SJSA1 (cell line): ENCODE measurements around the gene CDR2L. TPM values are rescaled to one million over a fixed set of nuclear protein-coding genes. Genes with fewer than 3 reads are reported as not detected.

Source experiments
- DNase-seq, 2 experiments: peaks; one replicate each; pipeline ENCODE4 v3.0.0-alpha.2; 2015 to 2020; ENCODE audit warnings: low spot score in 2 of 2, low read depth in 1 of 2
- H3K27ac ChIP-seq: fragments of 250-450 bp; sonication (Bioruptor Pico); 2 replicates; pipeline ENCODE4 v1.5.1; 2020; ENCODE audit warnings: mild to moderate bottlenecking, moderate library complexity
- H3K27me3 ChIP-seq: fragments of 250-450 bp; sonication (Bioruptor Pico); replicated peaks from 2 replicates; pipeline ENCODE4 v1.5.1; 2020; ENCODE audit warnings: mild to moderate bottlenecking, moderate library complexity
- H3K36me3 ChIP-seq: fragments of 250-450 bp; sonication (Bioruptor Pico); 2 replicates; pipeline ENCODE4 v1.5.1; 2020; ENCODE audit warnings: mild to moderate bottlenecking
- H3K4me1 ChIP-seq: fragments of 250-450 bp; sonication (Bioruptor Pico); replicated peaks from 2 replicates; pipeline ENCODE4 v1.6.1; 2021; ENCODE audit warnings: mild to moderate bottlenecking
- H3K4me3 ChIP-seq: fragments of 250-450 bp; sonication (Bioruptor Pico); 2 replicates; pipeline ENCODE4 v1.5.1; 2020; ENCODE audit warnings: mild to moderate bottlenecking
- H3K9me3 ChIP-seq: fragments of 250-450 bp; sonication (Bioruptor Pico); replicated peaks from 2 replicates; pipeline ENCODE4 v1.5.1; 2020; ENCODE audit warnings: mild to moderate bottlenecking
- total RNA-seq: library from RNA; depleted of rRNA; stranded (reverse); fragments of >200 nt; shearing (Covaris generic); gene quantifications from 2 replicates; pipeline ENCODE4 v1.2.3, GENCODE V29; 2014; rRNA removed

The CDR2L gene
- 9.6 and 14.7 TPM in 2 replicates for total RNA-seq

DNA sequence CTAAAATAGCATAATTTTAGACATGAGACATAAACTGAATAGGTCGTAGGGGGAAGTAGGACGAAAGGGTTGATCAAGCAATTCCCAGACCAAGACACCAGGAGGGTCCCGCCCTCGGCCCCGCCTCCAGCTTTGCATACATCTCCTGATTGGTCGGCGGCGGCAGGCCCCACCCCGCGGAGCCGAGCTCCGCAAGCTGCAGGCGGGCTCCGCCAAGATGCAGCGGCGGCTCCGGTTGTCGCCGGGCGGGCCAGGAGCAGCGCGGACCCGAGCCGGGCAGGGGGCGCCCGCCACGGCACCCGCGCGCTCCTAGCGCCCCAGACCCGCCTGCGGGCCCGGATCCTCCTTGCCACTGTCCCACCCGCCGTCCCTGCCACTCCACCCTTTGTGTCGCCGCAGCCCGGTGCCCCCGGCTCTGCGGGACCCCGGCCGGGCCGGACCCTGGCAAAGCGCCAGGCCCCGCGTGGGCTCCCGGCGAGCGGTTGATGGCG lies at the start of gene CDR2L:
Gene CDR2L, plus strand, starts transcription at position 215 of the 491 bp plus-strand sequence. CDS start 412 bp downstream, outside the sequence.
- no peaks in the 10 kb centered on the region for H3K9me3 ChIP-seq
- H3K4me3 ChIP-seq = peak within 1 kb of the TSS; percentile 90
- H3K4me1 ChIP-seq = peaks cover 22% of the 10 kb centered on the region
- H3K36me3 ChIP-seq = 0 out of 2 replicates have a peak, but pooled peaks cover 8% of the 10 kb centered on the region
- H3K27me3 ChIP-seq = no peaks in the 10 kb centered on the region
- peak within 1 kb of the TSS; percentile 44 for H3K27ac ChIP-seq
- peak; percentile 83 to 97 for DNase-seq

DNA sequence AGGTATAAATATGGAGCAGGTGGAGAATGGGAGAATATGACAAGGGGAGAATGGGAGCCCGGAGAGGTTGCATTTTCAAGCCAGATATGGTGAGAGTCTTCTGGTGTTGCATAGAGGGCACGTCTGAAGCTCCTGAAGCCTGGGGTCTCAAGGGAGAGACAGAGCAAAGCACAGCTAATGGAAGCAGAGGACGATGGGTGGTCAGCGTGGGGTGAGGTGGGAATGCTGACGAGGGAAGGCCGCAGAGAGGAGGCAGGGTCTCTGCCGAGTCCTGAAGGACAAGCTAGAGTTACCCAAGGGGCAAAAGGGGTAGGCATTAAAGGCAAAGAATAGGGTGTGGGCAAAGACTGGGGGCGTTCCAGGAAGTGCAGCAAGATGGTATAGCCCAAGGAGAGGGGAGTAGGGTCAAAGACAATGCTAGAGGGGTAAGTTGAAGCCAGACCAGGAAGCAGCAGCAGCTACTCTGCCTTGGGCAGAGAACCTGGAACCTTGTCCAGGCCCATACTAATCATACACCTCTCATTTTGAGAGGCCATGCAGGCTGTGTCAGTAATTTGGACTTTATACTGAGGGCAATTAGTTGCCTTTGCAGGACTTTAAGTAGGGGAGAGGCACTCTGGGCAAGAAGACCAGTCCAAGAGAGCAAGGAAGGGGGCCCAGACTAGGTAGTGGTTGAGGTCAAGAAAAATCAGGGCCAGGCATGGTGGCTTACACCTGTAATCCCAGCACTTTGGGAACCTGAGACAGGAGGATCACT lies 49.1 kb upstream of the CDR2L start:
- no peak overlapping the region for H3K4me3 ChIP-seq
- H3K27ac ChIP-seq = no peak overlapping the region
- no peak for DNase-seq
- H3K4me1 ChIP-seq = no peaks in the 10 kb centered on the region
- peaks cover 3% of the 10 kb centered on the region; the same call in 1 of the 2 replicates for H3K9me3 ChIP-seq
- no peaks in the 10 kb centered on the region for H3K36me3 ChIP-seq
- peaks cover 93% of the 10 kb centered on the region for H3K27me3 ChIP-seq

DNA sequence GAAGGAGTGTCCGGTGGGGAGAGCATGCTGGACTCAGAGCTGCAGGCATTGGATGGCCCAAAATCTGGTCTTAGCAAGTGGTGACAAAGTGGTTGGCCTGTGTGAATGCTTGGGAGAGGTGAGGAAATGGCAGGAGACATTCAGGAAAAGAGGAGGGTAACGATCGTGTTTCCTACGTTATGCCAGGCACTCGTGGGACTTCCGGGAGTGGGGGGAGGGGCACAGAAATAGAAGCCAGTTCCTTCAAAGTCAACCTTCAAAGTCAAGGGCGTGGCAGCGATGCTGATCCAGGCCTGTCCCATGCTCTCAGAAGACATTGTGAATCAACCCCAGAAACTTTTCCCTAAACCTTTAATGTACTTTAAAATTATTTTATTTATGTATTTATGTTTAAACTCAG lies 47.9 kb upstream of the CDR2L start:
- no peak overlapping the region for H3K4me3 ChIP-seq
- H3K36me3 ChIP-seq = no peaks in the 10 kb centered on the region
- H3K27ac ChIP-seq = no peak overlapping the region
- DNase-seq = no peak
- H3K27me3 ChIP-seq = peaks cover 96% of the 10 kb centered on the region
- H3K9me3 ChIP-seq = peaks cover 3% of the 10 kb centered on the region; the same call in 1 of the 2 replicates
- no peaks in the 10 kb centered on the region for H3K4me1 ChIP-seq

DNA sequence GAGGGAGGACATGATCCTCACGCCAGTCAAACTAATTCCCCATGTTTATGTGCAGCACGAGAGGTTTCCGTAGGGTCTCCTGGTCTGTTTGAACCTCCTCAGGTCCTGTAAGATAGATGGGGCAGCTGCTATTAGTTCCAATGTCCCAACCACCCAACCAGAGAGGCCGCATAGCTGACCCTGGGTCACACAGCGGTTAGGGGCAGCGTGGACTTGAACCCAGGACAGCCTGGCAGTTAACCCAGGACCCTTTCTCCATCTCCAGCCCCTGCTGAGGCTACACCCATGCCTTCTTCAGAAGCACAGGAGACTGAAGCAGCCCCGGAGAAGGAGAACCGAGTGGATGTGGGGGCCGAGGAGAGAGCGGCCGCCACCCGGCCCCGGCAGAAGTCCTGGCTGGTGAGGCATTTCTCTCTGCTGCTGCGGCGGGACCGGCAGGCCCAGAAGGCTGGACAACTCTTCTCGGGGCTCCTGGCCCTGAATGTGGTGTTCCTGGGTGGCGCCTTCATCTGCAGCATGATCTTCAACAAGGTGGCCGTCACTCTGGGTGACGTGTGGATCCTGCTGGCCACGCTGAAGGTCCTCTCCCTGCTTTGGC lies 46.2 kb upstream of the CDR2L start:
- Histone ChIP-seq H3K27ac (no peak overlapping the region), H3K9me3 (peaks cover 3% of the 10 kb centered on the region; the same call in 1 of the 2 replicates), H3K27me3 (peaks cover 98% of the 10 kb centered on the region), H3K4me1 (no peaks in the 10 kb centered on the region), H3K4me3 (no peak overlapping the region), H3K36me3 (no peaks in the 10 kb centered on the region)
- DNase-seq = no peak

DNA sequence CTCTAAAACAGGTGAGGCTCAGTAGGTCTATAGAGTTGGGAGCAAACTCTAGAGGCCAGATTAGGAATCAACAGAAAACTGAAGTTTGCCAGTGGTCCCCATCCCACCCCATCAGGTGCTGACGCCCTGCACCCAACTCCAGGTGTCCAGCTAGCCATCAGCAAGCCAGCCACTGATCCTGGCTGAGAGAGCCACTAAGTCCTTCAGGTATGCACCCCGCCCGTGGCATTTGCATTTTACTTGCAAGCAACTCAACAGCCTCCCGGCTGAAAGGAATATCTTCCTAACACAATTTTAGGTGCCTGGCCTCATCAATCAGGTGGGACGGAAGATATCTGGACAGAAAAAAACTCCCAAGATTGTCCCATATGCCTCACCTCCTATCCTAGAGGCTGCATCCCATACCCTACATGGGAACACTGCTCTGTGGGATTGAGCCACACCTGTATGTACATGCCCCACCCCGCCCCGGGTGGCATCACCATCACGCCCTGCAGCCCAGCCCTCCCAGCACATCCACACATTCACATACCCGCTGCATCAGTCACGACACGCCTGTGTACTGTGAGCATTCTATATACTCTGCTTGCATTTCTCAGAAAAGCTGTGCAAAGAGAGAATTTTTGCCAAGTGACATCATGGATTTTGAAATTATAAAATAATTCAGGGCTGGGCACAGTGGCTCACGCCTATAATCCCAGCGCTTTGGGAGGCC lies 43.5 kb upstream of the CDR2L start:
- no peak for DNase-seq
- Histone ChIP-seq H3K27ac (no peak overlapping the region), H3K36me3 (no peaks in the 10 kb centered on the region), H3K27me3 (peaks cover 98% of the 10 kb centered on the region), H3K9me3 (peaks cover 3% of the 10 kb centered on the region; the same call in 1 of the 2 replicates), H3K4me1 (no peaks in the 10 kb centered on the region), H3K4me3 (no peak overlapping the region)

DNA sequence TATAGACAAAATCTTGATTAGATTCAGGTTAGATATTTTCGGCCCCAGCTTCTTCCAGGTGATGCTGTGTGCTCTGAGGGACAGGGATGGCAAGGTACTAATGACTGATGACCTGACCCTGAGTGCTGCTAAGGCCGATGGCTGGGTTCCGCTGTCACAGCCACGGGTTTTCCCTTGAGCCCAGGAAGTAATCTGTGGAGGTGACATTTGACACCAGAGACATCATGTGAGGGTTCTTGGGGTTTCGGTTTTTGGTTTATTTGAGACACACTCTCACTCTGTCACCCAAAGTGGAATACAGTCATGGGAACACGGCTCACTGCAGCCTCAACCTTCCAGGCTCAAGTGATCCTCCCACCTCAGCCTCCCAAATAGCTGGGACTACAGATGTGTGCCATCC lies 41.9 kb upstream of the CDR2L start:
- no peak for DNase-seq
- peaks cover 100% of the 10 kb centered on the region for H3K27me3 ChIP-seq
- H3K4me1 ChIP-seq = no peaks in the 10 kb centered on the region
- H3K27ac ChIP-seq = no peak overlapping the region
- H3K36me3 ChIP-seq = no peaks in the 10 kb centered on the region
- H3K4me3 ChIP-seq = no peak overlapping the region
- no peaks in the 10 kb centered on the region; the same call in 1 of the 2 replicates for H3K9me3 ChIP-seq

DNA sequence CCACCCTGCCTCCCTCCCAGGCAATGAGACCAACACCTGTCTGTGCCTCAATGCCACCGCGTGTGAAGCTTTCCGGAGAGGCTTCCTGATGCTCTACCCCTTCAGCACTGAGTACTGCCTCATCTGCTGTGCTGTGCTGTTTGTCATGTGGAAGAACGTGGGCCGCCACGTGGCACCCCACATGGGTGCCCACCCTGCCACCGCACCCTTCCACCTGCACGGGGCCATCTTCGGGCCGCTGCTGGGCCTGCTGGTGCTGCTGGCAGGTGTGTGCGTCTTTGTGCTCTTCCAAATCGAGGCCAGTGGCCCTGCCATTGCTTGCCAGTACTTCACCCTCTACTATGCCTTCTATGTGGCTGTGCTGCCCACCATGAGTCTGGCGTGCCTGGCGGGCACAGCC lies 40.8 kb upstream of the CDR2L start:
- Histone ChIP-seq H3K27ac (no peak overlapping the region), H3K36me3 (no peaks in the 10 kb centered on the region), H3K9me3 (no peaks in the 10 kb centered on the region; the same call in 1 of the 2 replicates), H3K27me3 (peaks cover 100% of the 10 kb centered on the region), H3K4me3 (no peak overlapping the region), H3K4me1 (no peaks in the 10 kb centered on the region)
- no peak for DNase-seq

DNA sequence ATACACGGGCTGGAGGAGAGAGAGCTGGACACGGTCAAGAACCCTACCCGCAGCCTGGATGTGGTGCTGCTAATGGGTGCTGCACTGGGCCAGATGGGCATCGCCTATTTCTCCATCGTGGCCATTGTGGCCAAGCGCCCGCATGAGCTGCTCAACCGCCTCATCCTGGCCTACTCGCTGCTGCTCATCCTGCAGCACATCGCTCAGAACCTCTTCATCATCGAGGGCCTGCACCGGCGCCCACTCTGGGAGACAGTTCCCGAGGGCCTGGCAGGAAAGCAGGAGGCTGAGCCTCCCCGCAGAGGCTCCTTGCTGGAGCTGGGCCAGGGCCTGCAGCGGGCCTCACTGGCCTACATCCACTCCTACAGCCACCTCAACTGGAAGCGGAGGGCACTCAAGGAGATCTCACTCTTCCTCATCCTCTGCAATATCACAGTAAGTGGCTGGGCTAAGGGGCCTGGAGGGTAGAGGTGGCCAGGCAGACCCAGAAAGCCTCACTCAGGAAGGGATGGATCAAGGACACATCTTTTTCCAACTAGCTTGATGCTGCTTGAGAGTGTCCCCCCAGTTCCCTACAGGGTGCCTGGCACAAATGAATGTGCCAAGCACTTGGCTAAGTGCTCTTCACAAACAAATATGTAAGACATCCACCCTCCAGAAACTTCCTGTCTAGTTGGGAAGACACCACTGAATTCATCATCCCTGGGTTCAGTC lies 40.2 kb upstream of the CDR2L start:
- no peaks in the 10 kb centered on the region for H3K36me3 ChIP-seq
- H3K4me3 ChIP-seq = no peak overlapping the region
- no peak overlapping the region for H3K27ac ChIP-seq
- DNase-seq = no peak
- no peaks in the 10 kb centered on the region for H3K4me1 ChIP-seq
- no peaks in the 10 kb centered on the region; the same call in 1 of the 2 replicates for H3K9me3 ChIP-seq
- peaks cover 100% of the 10 kb centered on the region for H3K27me3 ChIP-seq

DNA sequence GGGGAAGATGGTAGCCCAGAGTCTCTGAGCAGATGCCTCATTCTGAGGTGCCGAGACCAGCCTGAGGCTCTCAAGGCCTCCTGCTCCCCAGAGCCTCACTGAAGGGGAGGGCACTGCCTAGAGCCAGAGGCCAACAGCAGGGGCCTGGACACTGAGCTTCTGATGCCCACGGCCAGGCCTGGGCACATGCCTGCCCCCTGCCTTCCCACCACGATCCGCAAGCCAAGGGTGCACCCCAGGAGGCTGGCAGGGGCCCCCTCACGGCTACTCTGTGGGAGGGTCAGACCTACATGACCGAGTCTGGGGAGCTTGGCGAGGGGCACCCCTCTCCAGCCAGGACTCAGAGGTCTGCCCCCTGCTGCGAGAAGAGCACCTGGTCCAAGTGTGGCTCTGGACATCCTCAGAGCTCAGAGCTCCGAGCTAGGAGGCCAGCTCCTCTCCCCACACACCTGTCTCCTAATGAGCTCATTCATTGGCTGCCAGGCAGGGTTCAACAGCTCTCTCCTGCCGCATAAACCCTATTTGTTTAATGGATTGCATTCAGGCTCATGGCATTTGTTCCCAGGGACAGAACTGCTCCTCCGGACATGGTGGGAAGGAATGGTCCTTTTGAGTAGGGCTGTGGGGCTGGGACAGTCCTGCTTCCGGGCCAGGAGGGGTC lies 37.8 kb upstream of the CDR2L start:
- no peak for DNase-seq
- Histone ChIP-seq H3K4me3 (no peak overlapping the region), H3K4me1 (no peaks in the 10 kb centered on the region), H3K9me3 (no peaks in the 10 kb centered on the region), H3K27ac (no peak overlapping the region), H3K36me3 (no peaks in the 10 kb centered on the region), H3K27me3 (peaks cover 100% of the 10 kb centered on the region)

DNA sequence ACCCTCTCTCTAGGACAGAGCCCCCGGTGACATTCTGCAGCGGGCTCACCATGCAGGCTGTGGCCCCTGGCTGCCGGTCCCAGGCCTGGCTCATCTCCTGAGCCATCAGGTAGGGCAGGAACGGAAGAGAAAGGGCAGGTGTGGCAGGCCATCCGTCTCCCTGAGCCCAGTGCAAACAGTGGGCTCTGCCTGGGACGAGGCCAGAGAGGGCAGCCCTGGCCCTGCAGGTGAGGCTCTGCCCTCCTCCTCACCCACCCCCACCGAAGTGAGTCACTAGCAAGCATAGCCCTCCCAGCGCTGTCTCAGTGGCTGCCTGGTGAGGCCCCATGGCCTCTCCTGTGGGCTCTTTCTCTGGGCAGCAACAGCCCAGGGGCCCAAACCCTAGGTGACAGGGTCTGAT lies 37.2 kb upstream of the CDR2L start:
- no peak overlapping the region for H3K4me3 ChIP-seq
- peaks cover 100% of the 10 kb centered on the region for H3K27me3 ChIP-seq
- H3K4me1 ChIP-seq = no peaks in the 10 kb centered on the region
- H3K9me3 ChIP-seq = no peaks in the 10 kb centered on the region
- no peak overlapping the region for H3K27ac ChIP-seq
- no peak for DNase-seq
- no peaks in the 10 kb centered on the region for H3K36me3 ChIP-seq

DNA sequence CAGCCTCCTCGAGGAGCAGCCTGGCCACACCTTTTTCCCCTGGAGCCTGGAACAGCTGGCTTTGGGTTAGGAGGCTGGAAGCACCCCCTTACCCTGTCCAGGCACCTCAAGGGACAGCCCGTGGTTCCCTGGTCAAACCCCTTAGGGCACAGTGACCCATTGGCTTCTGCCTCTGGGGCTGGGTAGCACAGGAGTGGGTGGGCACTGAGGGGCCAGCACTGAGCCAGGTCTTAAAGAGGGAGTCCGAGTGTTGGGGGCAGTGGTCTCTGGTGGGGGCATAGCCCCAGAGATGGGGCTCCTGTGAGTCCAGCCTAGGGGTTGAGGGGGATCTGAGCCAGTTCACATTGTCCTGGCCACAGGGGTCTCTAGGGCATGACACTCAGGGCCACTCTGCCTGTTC lies 36.4 kb upstream of the CDR2L start:
- no peak overlapping the region for H3K27ac ChIP-seq
- no peaks in the 10 kb centered on the region for H3K36me3 ChIP-seq
- DNase-seq = no peak
- no peaks in the 10 kb centered on the region for H3K4me1 ChIP-seq
- no peaks in the 10 kb centered on the region for H3K9me3 ChIP-seq
- no peak overlapping the region for H3K4me3 ChIP-seq
- peaks cover 97% of the 10 kb centered on the region for H3K27me3 ChIP-seq

DNA sequence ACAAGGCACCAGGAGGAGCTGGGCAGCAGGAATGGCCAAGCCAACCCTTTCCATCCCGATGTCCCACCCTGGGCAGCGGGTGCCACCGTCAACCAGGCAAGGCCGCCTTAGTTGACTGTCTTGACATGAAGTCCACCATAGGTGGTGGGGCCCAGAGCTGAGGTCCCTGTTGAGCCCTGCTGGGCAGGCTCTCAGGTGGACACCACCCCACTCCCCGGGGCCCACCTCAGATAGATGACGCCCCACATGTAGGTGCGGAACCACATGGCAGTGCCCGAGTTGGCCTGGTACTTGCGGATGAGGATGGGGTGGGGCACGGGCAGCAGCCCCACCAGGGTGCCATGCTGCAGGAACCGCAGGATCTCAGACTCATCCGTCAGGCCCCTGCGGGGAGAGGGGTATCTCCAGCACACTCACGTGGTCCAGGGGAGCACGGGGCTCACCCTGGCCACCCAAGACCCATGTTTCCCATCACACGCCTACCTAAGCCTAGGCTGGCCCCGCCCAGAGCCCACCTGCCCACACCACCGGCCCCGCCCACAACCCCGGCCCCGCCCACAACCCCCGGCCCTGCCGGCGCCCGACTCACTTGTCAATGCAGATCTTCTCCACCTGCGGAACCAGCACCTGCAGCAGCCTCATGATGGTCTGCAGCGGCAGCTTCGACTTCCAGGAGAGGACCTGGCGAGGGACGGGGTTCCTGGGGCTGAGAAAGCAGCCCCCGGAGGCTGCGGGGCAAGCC lies 35.6 kb upstream of the CDR2L start:
- no peak overlapping the region for H3K27ac ChIP-seq
- no peaks in the 10 kb centered on the region for H3K4me1 ChIP-seq
- peak in 1 of 2 experiments; percentile 51 for DNase-seq
- no peaks in the 10 kb centered on the region for H3K36me3 ChIP-seq
- H3K4me3 ChIP-seq = no peak overlapping the region
- peaks cover 95% of the 10 kb centered on the region for H3K27me3 ChIP-seq
- H3K9me3 ChIP-seq = no peaks in the 10 kb centered on the region
